ENCODE measurements around the gene PRKAR1A.
A peak's percentile ranks its signal among the peaks of the same experiment; 100 is the strongest.

Gene PRKAR1A

GRCh38 chr17:68512247-68512959 is at the start of gene PRKAR1A:
PRKAR1A (plus strand) TSS chr17:68512430; CDS start chr17:68515400, 2,970 bp downstream.
- peak within 1 kb of the TSS; percentile 82 for H3K4me3 ChIP-seq (ENCODE audit: low read depth, low read length)
- peak; percentile 74 for DNase-seq (ENCODE audit: low read depth)
- TF ChIP-seq, protein P1, sequence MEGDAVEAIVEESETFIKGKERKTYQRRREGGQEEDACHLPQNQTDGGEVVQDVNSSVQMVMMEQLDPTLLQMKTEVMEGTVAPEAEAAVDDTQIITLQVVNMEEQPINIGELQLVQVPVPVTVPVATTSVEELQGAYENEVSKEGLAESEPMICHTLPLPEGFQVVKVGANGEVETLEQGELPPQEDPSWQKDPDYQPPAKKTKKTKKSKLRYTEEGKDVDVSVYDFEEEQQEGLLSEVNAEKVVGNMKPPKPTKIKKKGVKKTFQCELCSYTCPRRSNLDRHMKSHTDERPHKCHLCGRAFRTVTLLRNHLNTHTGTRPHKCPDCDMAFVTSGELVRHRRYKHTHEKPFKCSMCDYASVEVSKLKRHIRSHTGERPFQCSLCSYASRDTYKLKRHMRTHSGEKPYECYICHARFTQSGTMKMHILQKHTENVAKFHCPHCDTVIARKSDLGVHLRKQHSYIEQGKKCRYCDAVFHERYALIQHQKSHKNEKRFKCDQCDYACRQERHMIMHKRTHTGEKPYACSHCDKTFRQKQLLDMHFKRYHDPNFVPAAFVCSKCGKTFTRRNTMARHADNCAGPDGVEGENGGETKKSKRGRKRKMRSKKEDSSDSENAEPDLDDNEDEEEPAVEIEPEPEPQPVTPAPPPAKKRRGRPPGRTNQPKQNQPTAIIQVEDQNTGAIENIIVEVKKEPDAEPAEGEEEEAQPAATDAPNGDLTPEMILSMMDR (IDR thresholded peaks at IDR 0.05; ENCODE audit: control insufficient read depth, extremely low read depth, insufficient read depth) = no peak

DNA sequence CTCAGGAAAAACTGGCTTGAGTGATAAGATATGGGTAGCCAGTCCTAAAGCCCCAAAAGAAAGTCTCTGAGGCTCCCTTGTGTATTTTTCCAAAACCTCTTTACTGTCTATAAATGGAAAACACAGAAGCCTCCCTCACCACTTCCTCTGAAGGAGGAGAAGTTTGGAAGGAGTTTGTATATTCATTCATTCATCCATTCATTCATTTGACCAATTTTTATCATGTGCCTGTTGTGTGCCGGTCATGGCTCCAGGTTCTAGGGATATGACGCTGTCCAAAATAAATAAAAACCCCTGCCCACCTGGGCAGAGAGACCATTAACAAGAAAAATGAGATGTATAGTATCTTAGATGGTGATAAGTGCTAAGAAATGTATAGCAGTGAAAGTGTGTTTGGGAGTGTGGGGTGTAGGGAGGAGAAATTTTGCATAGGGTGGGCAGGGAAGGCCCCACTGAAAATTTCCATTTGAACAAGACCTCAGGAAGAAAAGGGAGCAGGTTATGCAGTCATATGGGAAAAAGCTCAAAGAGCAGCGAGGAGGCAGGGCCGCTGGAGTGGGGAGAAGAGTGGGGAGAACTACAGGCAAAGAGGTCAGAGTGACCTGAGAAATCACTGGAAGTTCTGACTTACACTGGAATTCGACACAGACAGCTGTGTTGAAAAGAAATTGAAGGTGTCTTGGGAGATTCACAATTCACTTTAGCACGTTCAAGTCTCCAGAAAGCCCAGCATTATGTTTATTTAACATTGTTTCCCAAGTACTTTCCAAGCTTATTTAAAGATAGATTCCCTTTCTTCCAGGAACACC is 48.8 kb upstream of the PRKAR1A start:
- TF ChIP-seq, protein P1 (IDR thresholded peaks at IDR 0.05; ENCODE audit: control insufficient read depth, extremely low read depth, insufficient read depth) = no peak
- DNase-seq (ENCODE audit: low read depth) = no peak

DNA sequence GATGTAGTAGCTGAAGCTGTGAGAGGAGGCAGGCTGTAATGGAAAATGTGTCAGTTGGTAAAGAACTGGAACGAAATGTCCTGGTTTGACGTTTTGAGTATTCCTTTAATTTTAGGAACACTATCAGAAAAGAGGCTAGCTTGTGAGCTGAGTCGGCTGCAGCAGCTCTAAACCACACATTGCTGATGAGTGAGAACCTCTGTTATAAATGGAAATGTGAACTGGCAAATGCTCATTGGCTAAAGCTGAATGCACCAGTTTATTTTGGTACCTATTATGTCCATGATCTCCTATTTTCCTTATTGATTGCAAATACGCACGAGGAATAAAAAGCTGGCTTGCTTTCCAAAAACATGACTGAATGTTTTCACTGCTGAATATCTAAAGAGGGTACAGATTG is 43.9 kb upstream of the PRKAR1A start:
- no peak overlapping the region for H3K4me3 ChIP-seq (ENCODE audit: low read depth, low read length)
- no peak for DNase-seq (ENCODE audit: low read depth)
- TF ChIP-seq, protein P1 (IDR thresholded peaks at IDR 0.05; ENCODE audit: control insufficient read depth, extremely low read depth, insufficient read depth) = no peak

More for the DNA sequence above, 48.8 kb upstream of the PRKAR1A start:
- H3K4me3 ChIP-seq (ENCODE audit: low read depth, low read length) = no peak overlapping the region

GRCh38 chr17:68468788-68469187 is 43.4 kb upstream of the PRKAR1A start:
- TF ChIP-seq, protein P1 (IDR thresholded peaks at IDR 0.05; ENCODE audit: control insufficient read depth, extremely low read depth, insufficient read depth) = no peak
- DNase-seq (ENCODE audit: low read depth) = no peak
- H3K4me3 ChIP-seq (ENCODE audit: low read depth, low read length) = no peak overlapping the region

DNA sequence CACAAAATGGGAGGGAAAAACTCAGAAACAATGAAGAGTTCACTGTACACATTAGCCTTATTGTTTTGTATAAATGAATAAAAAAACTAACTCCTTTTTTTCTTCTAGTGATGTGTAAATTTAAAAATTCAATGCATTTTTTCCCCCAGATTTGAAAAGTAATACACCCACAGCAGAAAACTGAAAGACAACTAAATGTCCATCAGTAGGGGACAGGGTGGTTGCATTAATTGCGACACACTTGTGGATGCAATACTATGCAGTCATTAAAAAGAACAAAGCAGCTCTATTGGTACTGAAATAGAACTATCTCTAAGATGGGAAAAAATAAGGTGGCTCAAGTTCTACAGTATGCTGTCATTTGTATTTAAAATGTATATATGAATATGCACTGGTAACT is 41.3 kb upstream of the PRKAR1A start:
- DNase-seq (ENCODE audit: low read depth) = no peak
- no peak overlapping the region for H3K4me3 ChIP-seq (ENCODE audit: low read depth, low read length)
- TF ChIP-seq, protein P1 (IDR thresholded peaks at IDR 0.05; ENCODE audit: control insufficient read depth, extremely low read depth, insufficient read depth) = no peak

DNA sequence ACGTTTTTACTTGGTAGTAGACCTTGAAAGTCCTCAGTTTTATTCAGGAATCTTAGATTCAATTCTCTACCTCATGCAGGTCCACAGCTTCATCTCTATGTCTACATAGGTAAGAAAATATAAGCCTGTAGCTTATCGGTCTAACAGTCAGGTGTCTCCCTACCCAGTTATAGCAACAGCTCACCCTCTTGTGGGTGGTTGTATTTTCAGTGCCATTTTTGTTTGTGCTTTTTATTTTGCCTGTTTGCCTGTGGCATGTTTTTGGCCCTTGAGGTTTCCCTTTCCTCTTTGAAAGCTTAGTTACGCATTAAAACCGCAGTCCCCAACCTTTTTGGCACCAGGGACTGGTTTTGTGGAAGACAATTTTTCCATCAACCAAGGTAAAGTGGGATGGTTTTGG is 31.3 kb upstream of the PRKAR1A start:
- TF ChIP-seq, protein P1 (IDR thresholded peaks at IDR 0.05; ENCODE audit: control insufficient read depth, extremely low read depth, insufficient read depth) = no peak
- no peak for DNase-seq (ENCODE audit: low read depth)
- H3K4me3 ChIP-seq (ENCODE audit: low read depth, low read length) = no peak overlapping the region

All from LNCaP clone FGC (cell line).